Activated CD8-positive, alpha-beta memory T cell treated with anti-CD3 and anti-CD28 coated beads, Interleukin-2, amount 50 U/mL, for 24 hours (primary cell): Measurements from ENCODE around the gene LBHD1.
"Not testable (repeated sequence)": the region's sequence is repeated elsewhere in the genome, so short reads cannot be mapped to it uniquely, and the experiment has no call there.

Experiments used
- DNase-seq: peaks from one replicate; pipeline ENCODE4 v3.0.0-alpha.2; 2020; ENCODE audit errors: extremely low read depth

LBHD1 gene

GRCh38 chr11:62616957-62617356, 55.1 kb downstream of the LBHD1 start:
- not testable (repeated sequence) for DNase-seq

GRCh38 chr11:62615521-62615920, 56.5 kb downstream of the LBHD1 start:
- no peak for DNase-seq

- no peak for DNase-seq
These were observed 57.8 kb downstream of the LBHD1 start for GRCh38 chr11:62614275-62614674.

- no peak for DNase-seq
These were observed 58.7 kb downstream of the LBHD1 start for GRCh38 chr11:62613291-62613778.
